GM12878 (cell line): ENCODE data around the gene OS9. TPM values are rescaled to one million over a fixed set of nuclear protein-coding genes. Genes with fewer than 3 reads are reported as not detected.
"Not testable (repeated sequence)": the region's sequence is repeated elsewhere in the genome, so short reads cannot be mapped to it uniquely, and the experiment has no call there.

ENCODE experiments used
- ATAC-seq: fragments of 200-7000 bp; cut with Tn5 transposase; 3 replicates; pipeline ENCODE4 v1.9.1; 2020; ENCODE audit warnings: mild to moderate bottlenecking, moderate library complexity
- BruUV-seq: library from RNA; stranded (reverse); fragments of 400-500 nt; replicated peaks from 2 replicates; lab custom pipeline; 2021; lab: Mats Ljungman, UMichigan
- CTCF ChIA-PET: fragments of 300-600 bp; sonication (Branson Sonifier 250); formaldehyde crosslinking; extraction: SDS; loops from one replicate; lab custom pipeline; 2021; ENCODE audit warnings: inconsistent platforms; lab: Yijun Ruan, JAX
- POLR2A ChIA-PET: fragments of 350-600 bp; formaldehyde crosslinking; extraction: SDS; loops from one replicate; lab custom pipeline; 2021; ENCODE audit warnings: inconsistent platforms; lab: Charles Lee
- RAD21 ChIA-PET: fragments of 300-600 bp; sonication (Branson Sonifier 250); formaldehyde crosslinking; loops from one replicate; lab custom pipeline; 2023; ENCODE audit warnings: antibody characterized with exemption; ENCODE audit not compliant: unreplicated experiment; lab: Charles Lee
- SMC1A ChIA-PET: fragments of 300-600 bp; sonication (Branson Sonifier 250); formaldehyde crosslinking; loops from one replicate; lab custom pipeline; 2023; ENCODE audit not compliant: unreplicated experiment, uncharacterized antibody; lab: Charles Lee
- DNase-seq: peaks from one replicate; pipeline ENCODE4 v3.0.0-alpha.2; 2011; ENCODE audit warnings: low read depth, low spot score
- FAIRE-seq: peaks from 3 replicates; lab custom pipeline; 2011; peaks lifted over from hg19 to GRCh38; lab: Jason Lieb, UNC
- H2AFZ ChIP-seq: 2 replicates; pipeline ENCODE4 v1.6.0; 2011; ENCODE audit warnings: low read depth, low read length, control low read depth; ENCODE audit not compliant: control insufficient read depth
- H3K27ac ChIP-seq: 2 replicates; pipeline ENCODE4 v1.5.1; 2011; ENCODE audit warnings: control low read depth; ENCODE audit not compliant: control insufficient read depth, insufficient read depth
- H3K27me3 ChIP-seq, 2 experiments: replicated peaks in 1 of 2; 2 replicates each; pipeline versions ENCODE4 v1.6.0 to v1.6.1; 2011; ENCODE audit warnings: low read length in 1 of 2; ENCODE audit not compliant: control insufficient read depth in 2 of 2, insufficient read depth in 2 of 2
- H3K36me3 ChIP-seq, 2 experiments: 2 replicates each; pipeline ENCODE4 v1.5.1; 2011; ENCODE audit warnings: low read length in 1 of 2; ENCODE audit not compliant: control insufficient read depth in 2 of 2, insufficient read depth in 2 of 2
- H3K4me1 ChIP-seq: 2 replicates; pipeline ENCODE4 v1.6.1; 2011; ENCODE audit warnings: mild to moderate bottlenecking, low read length, moderate library complexity, mixed read lengths; ENCODE audit not compliant: control insufficient read depth, insufficient read depth
- H3K4me2 ChIP-seq: 2 replicates; pipeline ENCODE4 v1.6.0; 2011; ENCODE audit warnings: control low read depth; ENCODE audit not compliant: control insufficient read depth, insufficient read depth
- H3K4me3 ChIP-seq: fragments of 200-600 bp; sonication (generic); 2 replicates; pipeline ENCODE4 v1.5.1; 2016
- H3K79me2 ChIP-seq: 2 replicates; pipeline ENCODE4 v1.6.0; 2011; ENCODE audit warnings: low read length; ENCODE audit not compliant: control insufficient read depth, insufficient read depth
- H3K9ac ChIP-seq: 2 replicates; pipeline ENCODE4 v1.8.0; 2011; ENCODE audit warnings: low read length, control low read depth, mixed read lengths; ENCODE audit not compliant: control insufficient read depth, insufficient read depth
- H3K9me3 ChIP-seq: replicated peaks from 3 replicates; pipeline ENCODE4 v1.5.1; 2011; ENCODE audit warnings: mild to moderate bottlenecking, low read length; ENCODE audit not compliant: control insufficient read depth, insufficient read depth
- H4K20me1 ChIP-seq: 2 replicates; pipeline ENCODE4 v1.6.0; 2011; ENCODE audit not compliant: control insufficient read depth, insufficient read depth
- BCL3 ChIP-seq: IDR thresholded peaks from 2 replicates; pipeline ENCODE4 v1.6.1; 2011; ENCODE audit warnings: borderline replicate concordance, low read depth, mild to moderate bottlenecking, moderate library complexity, low read length; ENCODE audit not compliant: insufficient read depth, poor library complexity, severe bottlenecking
- DPF2 ChIP-seq: fragments of 450-650 bp; IDR thresholded peaks from 2 replicates; pipeline ENCODE4 v1.6.1; 2017; ENCODE audit warnings: mild to moderate bottlenecking
- LARP7 ChIP-seq: fragments of 450-650 bp; IDR thresholded peaks from 2 replicates; pipeline ENCODE4 v1.6.1; 2017; ENCODE audit warnings: mild to moderate bottlenecking
- NFYB ChIP-seq: IDR thresholded peaks from 2 replicates; pipeline ENCODE4 v1.6.1; 2011; ENCODE audit warnings: low read depth, mild to moderate bottlenecking, low read length, improper control_type of control experiment, moderate library complexity; ENCODE audit not compliant: insufficient read depth
- WGBS: methylation state at CpG from one replicate; pipeline ENCODE4 v1.1.6; 2016; ENCODE audit warnings: low lambda C conversion rate; ENCODE audit not compliant: insufficient replicate concordance, insufficient coverage; ENCODE audit errors: missing lambda C conversion rate; 5-methylcytosine and 5-hydroxymethylcytosine counted together
- in situ Hi-C: fragments of 300-500 bp; cut with MboI; formaldehyde crosslinking; loops from 9 replicates; pipeline ENCODE4 v1.14.3; 2018; ENCODE audit warnings: mixed read lengths
- intact Hi-C: fragments of 100-400 bp; cut with micrococcal nuclease; formaldehyde crosslinking; loops from one replicate; pipeline ENCODE4 v1.14.2; 2022; ENCODE audit not compliant: unreplicated experiment
- polyA plus RNA-seq, 11 experiments: library from polyadenylated mRNA; depleted of rRNA in 4 of 11; unstranded in 6 of 11; stranded (reverse) in 5 of 11; fragments of >200 nt; fragmentation: Nextera tagmentation in 4 of 11; fragmentation: Illumina TruSeq in 1 of 11; extraction: Ambion mirVana in 4 of 11; extraction: Trizol in 1 of 11; gene quantifications; 1 replicate in 1 of 11; 2 replicates in 10 of 11; pipeline versions ENCODE4 v1.2.1 to v1.2.3, GENCODE V29; 2011 to 2016; ENCODE audit warnings: inconsistent platforms in 2 of 11, missing spikeins in 2 of 11, low read depth in 1 of 11
- total RNA-seq, 4 experiments: library from RNA; depleted of rRNA in 3 of 4; stranded (reverse); fragments of >200 nt in 3 of 4; fragmentation: Illumina TruSeq in 1 of 4; extraction: Trizol in 1 of 4; gene quantifications; 2 replicates each; pipeline versions ENCODE4 v1.2.1 to v1.2.3, GENCODE V29; 2013 to 2021

The OS9 gene
- total and polyA plus RNA-seq, 10 of the 15 experiments (the other 5 are each of a cell fraction or from before 2014, with no cell fraction given): 5.2 to 106 (median 79.1) TPM

GRCh38 chr12:57655541-57656240 lies 38.2 kb upstream of the OS9 start (continued):
- TF ChIP-seq LARP7 (no peak), BCL3 (no peak), DPF2 (no peak)

- 56% methylated on average over 4 of the region's 4 CpGs for WGBS
- TF ChIP-seq NFYB: peak; percentile 53; the same call in 1 of the 2 replicates
- FAIRE-seq, H3K4me1 ChIP-seq, ATAC-seq, in situ Hi-C loops, H3K4me3 ChIP-seq, H3K36me3 ChIP-seq, H3K27ac ChIP-seq, H3K79me2 ChIP-seq, DNase-seq, H3K4me2 ChIP-seq, H3K9me3 ChIP-seq, intact Hi-C loops, H2AFZ ChIP-seq, H4K20me1 ChIP-seq, H3K9ac ChIP-seq, H3K27me3 ChIP-seq, BruUV-seq: not testable (repeated sequence)
- POLR2A ChIA-PET: interaction anchor here (0.6 kb wide), 1 partner anchor 354 kb away, joined by 3 read pairs; no protein-coding TSS in a partner anchor
- SMC1A ChIA-PET: interaction anchor here (1.6 kb wide), 1 partner anchor 11 kb away, joined by 4 read pairs; no protein-coding TSS in a partner anchor
- CTCF ChIA-PET: interaction anchor here (0.6 to 1.7 kb wide), 3 partner anchors 15 to 73 kb away, joined by 3 to 6 read pairs (median 4); no protein-coding TSS in a partner anchor
- RAD21 ChIA-PET: interaction anchor here (0.9 kb wide), 1 partner anchor 73 kb away, joined by 3 read pairs; no protein-coding TSS in a partner anchor
Observed at GRCh38 chr12:57656408-57656807, 37.5 kb upstream of the OS9 start.
